ENCODE results near the gene MAST1. TPM values are rescaled to one million over a fixed set of nuclear protein-coding genes. Genes with fewer than 3 reads are reported as not detected.

The MAST1 gene
- total and polyA plus RNA-seq, 4 donors: 0.08 to 0.54 (median 0.23) TPM

- Histone ChIP-seq H3K9me3 (ENCODE audit: control insufficient read depth in 4 of 4, low read length in 3 of 4) (no peaks in the 10 kb centered on the region), H3K27ac (ENCODE audit: low read depth in 1 of 2, low read length in 2 of 2) (no peak overlapping the region), H3K9ac (ENCODE audit: low read depth in 1 of 2, low read length in 2 of 2) (no peak overlapping the region), H3K27me3 (ENCODE audit: control insufficient read depth in 4 of 4, insufficient read depth in 4 of 4, low read length in 3 of 4) (no peaks in the 10 kb centered on the region), H3K4me3 (ENCODE audit: low read depth in 1 of 3, low read length in 3 of 3) (no peak overlapping the region), H3K4me1 (ENCODE audit: control insufficient read depth in 4 of 4, insufficient read depth in 4 of 4, low read length in 3 of 4) (peaks cover 0 to 8% (median 5%) of the 10 kb centered on the region in 4 donors), H3K36me3 (ENCODE audit: control insufficient read depth in 4 of 4, insufficient read depth in 3 of 4, low read depth in 1 of 4, low read length in 3 of 4) (no peaks in the 10 kb centered on the region)
- no peak for TF ChIP-seq REST (IDR thresholded peaks at IDR 0.05)
- TF ChIP-seq CTCF (IDR thresholded peaks at IDR 0.05; ENCODE audit: low read depth, low read length, missing input control): no peak
- WGBS: 86% methylated on average over 4 of the region's 4 CpGs
- DNase-seq (ENCODE audit: low spot score): no peak
These were observed 25.8 kb downstream of the MAST1 start for GRCh38 chr19:12864143-12864542.

GRCh38 chr19:12864721-12865715 is 26.7 kb downstream of the MAST1 start:
- Histone ChIP-seq H3K36me3 (ENCODE audit: control insufficient read depth in 4 of 4, insufficient read depth in 3 of 4, low read depth in 1 of 4, low read length in 3 of 4) (no peaks in the 10 kb centered on the region), H3K4me1 (ENCODE audit: control insufficient read depth in 4 of 4, insufficient read depth in 4 of 4, low read length in 3 of 4) (peaks cover 0 to 8% (median 5%) of the 10 kb centered on the region in 4 donors), H3K9ac (ENCODE audit: low read depth in 1 of 2, low read length in 2 of 2) (no peak overlapping the region), H3K9me3 (ENCODE audit: control insufficient read depth in 4 of 4, low read length in 3 of 4) (no peaks in the 10 kb centered on the region), H3K27me3 (ENCODE audit: control insufficient read depth in 4 of 4, insufficient read depth in 4 of 4, low read length in 3 of 4) (no peaks in the 10 kb centered on the region), H3K27ac (ENCODE audit: low read depth in 1 of 2, low read length in 2 of 2) (no peak overlapping the region), H3K4me3 (ENCODE audit: low read depth in 1 of 3, low read length in 3 of 3) (no peak overlapping the region)
- DNase-seq (ENCODE audit: low spot score): no peak
- WGBS: 75% methylated on average over 34 of the region's 34 CpGs
- TF ChIP-seq TAF1 (conservative IDR thresholded peaks at IDR 0.05) (no peak), RXRA (IDR thresholded peaks at IDR 0.05) (peak in 1 of 2 donors; percentile 42), HNF4A (conservative IDR thresholded peaks at IDR 0.05) (peak; percentile 19 to 69), REST (IDR thresholded peaks at IDR 0.05) (no peak), FOXA1 (IDR thresholded peaks at IDR 0.05) (no peak), YY1 (IDR thresholded peaks at IDR 0.05) (peak; percentile 44), GABPA (IDR thresholded peaks at IDR 0.05 in 1 of 2, conservative IDR thresholded peaks at IDR 0.05 in 1 of 2) (peak in 1 of 2 donors; percentile 41), CTCF (IDR thresholded peaks at IDR 0.05; ENCODE audit: low read depth, low read length, missing input control) (peak; percentile 40), MAX (IDR thresholded peaks at IDR 0.05) (no peak), RAD21 (IDR thresholded peaks at IDR 0.05) (peak; percentile 35 to 78)
